ENCODE results near the gene TENM3.

DNA sequence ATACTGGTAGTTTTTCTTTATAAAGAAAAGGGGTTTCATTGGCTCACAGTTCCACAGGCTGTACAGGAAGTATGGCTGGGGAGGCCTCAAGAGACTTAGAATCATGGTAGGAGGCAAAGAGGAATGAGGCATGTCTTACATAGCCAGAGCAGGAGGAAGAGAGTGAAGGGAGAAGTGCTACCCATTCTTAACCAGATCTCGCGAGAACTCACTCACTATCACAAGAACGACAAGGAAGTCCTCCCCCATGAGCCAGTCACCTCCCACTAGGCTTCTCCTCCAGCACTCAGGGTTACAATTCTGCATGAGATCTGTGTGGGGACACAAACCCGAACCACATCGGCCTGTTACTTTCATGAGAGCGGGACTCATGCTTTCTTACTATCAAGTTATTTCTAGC lies 240.5 kb downstream of the TENM3 start:
- TF ChIP-seq, protein P1, sequence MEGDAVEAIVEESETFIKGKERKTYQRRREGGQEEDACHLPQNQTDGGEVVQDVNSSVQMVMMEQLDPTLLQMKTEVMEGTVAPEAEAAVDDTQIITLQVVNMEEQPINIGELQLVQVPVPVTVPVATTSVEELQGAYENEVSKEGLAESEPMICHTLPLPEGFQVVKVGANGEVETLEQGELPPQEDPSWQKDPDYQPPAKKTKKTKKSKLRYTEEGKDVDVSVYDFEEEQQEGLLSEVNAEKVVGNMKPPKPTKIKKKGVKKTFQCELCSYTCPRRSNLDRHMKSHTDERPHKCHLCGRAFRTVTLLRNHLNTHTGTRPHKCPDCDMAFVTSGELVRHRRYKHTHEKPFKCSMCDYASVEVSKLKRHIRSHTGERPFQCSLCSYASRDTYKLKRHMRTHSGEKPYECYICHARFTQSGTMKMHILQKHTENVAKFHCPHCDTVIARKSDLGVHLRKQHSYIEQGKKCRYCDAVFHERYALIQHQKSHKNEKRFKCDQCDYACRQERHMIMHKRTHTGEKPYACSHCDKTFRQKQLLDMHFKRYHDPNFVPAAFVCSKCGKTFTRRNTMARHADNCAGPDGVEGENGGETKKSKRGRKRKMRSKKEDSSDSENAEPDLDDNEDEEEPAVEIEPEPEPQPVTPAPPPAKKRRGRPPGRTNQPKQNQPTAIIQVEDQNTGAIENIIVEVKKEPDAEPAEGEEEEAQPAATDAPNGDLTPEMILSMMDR (IDR thresholded peaks at IDR 0.05; ENCODE audit: poor library complexity): no peak
- TF ChIP-seq EZH2phosphoT487 (IDR thresholded peaks at IDR 0.05; ENCODE audit: low read depth, severe bottlenecking, unreplicated experiment): no peak
- no peak for TF ChIP-seq EZH2 (IDR thresholded peaks at IDR 0.05; ENCODE audit: borderline replicate concordance)

Measured in hepatocyte (in vitro differentiated cells).